Left ventricle myocardium inferior (tissue), 1 donor: ENCODE results near the gene AP2S1. TPM values are rescaled to one million over a fixed set of nuclear protein-coding genes. Genes with fewer than 3 reads are reported as not detected.

ENCODE experiments used
- DNase-seq: peaks from one replicate; pipeline ENCODE4 v3.0.0-alpha.2; 2020
- H3K27ac ChIP-seq: fragments of 200-600 bp; replicated peaks from 2 replicates; pipeline ENCODE4 v1.8.0; 2021
- H3K27me3 ChIP-seq: fragments of 200-600 bp; 2 replicates; pipeline ENCODE4 v1.8.0; 2021; ENCODE audit warnings: low read depth
- H3K36me3 ChIP-seq: fragments of 200-600 bp; 2 replicates; pipeline ENCODE4 v1.8.0; 2021
- H3K4me1 ChIP-seq: fragments of 200-600 bp; 2 replicates; pipeline ENCODE4 v1.8.0; 2021
- H3K4me3 ChIP-seq: fragments of 200-600 bp; 2 replicates; pipeline ENCODE4 v1.8.0; 2021; ENCODE audit warnings: mild to moderate bottlenecking, moderate library complexity
- H3K9me3 ChIP-seq: fragments of 200-600 bp; replicated peaks from 2 replicates; pipeline ENCODE4 v1.8.0; 2021
- CTCF ChIP-seq: fragments of 200-600 bp; IDR thresholded peaks from 2 replicates; pipeline ENCODE4 v1.8.0; 2021; ENCODE audit warnings: antibody characterized with exemption, mild to moderate bottlenecking, borderline replicate concordance
- intact Hi-C: fragments of 100-400 bp; cut with micrococcal nuclease; formaldehyde crosslinking; loops from one replicate; pipeline ENCODE4 v1.11.0; 2022
- total RNA-seq: library from RNA; stranded (reverse); fragmentation: NEBNext Ultra II Directional; extraction: Animal tissue kit (Norgen Biotek cat#: 25700); gene quantifications from one replicate; pipeline ENCODE4 v1.2.1, GENCODE V29; 2021
- donor health status: DM: no; HTN: yes; CAD: no; lungs with severe emphysema.

Gene AP2S1
- total RNA-seq, 1 donor from 2014 or later = 87.3 TPM

- no peak for DNase-seq
- Histone ChIP-seq H3K36me3 (peaks cover 42% of the 10 kb centered on the region), H3K4me3 (no peak overlapping the region), H3K9me3 (no peaks in the 10 kb centered on the region), H3K27ac (no peak overlapping the region), H3K27me3 (no peaks in the 10 kb centered on the region), H3K4me1 (peaks cover 31% of the 10 kb centered on the region)
- TF ChIP-seq CTCF = no peak
- intact Hi-C loops = loop anchor here (5.0 kb wide), 1 partner anchor 87 kb away; no protein-coding TSS in a partner anchor
These were observed 6.6 kb downstream of the AP2S1 start for GRCh38 chr19:46844067-46844489.

- Histone ChIP-seq H3K27me3 (no peaks in the 10 kb centered on the region), H3K4me3 (no peak overlapping the region), H3K4me1 (peaks cover 26% of the 10 kb centered on the region), H3K36me3 (peaks cover 55% of the 10 kb centered on the region), H3K27ac (no peak overlapping the region), H3K9me3 (no peaks in the 10 kb centered on the region)
- DNase-seq = no peak
- intact Hi-C loops = loop anchor here (5.0 kb wide), 1 partner anchor 85 kb away; no protein-coding TSS in a partner anchor
- TF ChIP-seq CTCF = no peak
These were observed 7.9 kb downstream of the AP2S1 start for GRCh38 chr19:46842791-46843190.

- peak overlapping the region; percentile 70 for H3K27ac ChIP-seq
- H3K36me3 ChIP-seq = peaks cover 63% of the 10 kb centered on the region
- H3K4me3 ChIP-seq = no peak overlapping the region
- TF ChIP-seq CTCF = no peak
- peak; percentile 77 for DNase-seq
- peaks cover 29% of the 10 kb centered on the region for H3K4me1 ChIP-seq
- H3K27me3 ChIP-seq = no peaks in the 10 kb centered on the region
- intact Hi-C loops = loop anchor here (5.0 kb wide), 1 partner anchor 84 kb away; no protein-coding TSS in a partner anchor
- no peaks in the 10 kb centered on the region for H3K9me3 ChIP-seq
These were observed 9.1 kb downstream of the AP2S1 start for GRCh38 chr19:46841458-46842083.

- Histone ChIP-seq H3K9me3 (no peaks in the 10 kb centered on the region), H3K27ac (peak overlapping the region; percentile 70), H3K27me3 (no peaks in the 10 kb centered on the region), H3K4me3 (no peak overlapping the region), H3K36me3 (peaks cover 57% of the 10 kb centered on the region), H3K4me1 (peaks cover 33% of the 10 kb centered on the region)
- intact Hi-C loops = loop anchor here (5.0 kb wide), 1 partner anchor 83 kb away; no protein-coding TSS in a partner anchor
- TF ChIP-seq CTCF = peak; percentile 84
- DNase-seq = no peak
These were observed 10.1 kb downstream of the AP2S1 start for GRCh38 chr19:46840498-46840942.

- DNase-seq = no peak
- TF ChIP-seq CTCF = no peak
- Histone ChIP-seq H3K27ac (peak overlapping the region; percentile 70), H3K4me1 (peaks cover 33% of the 10 kb centered on the region), H3K4me3 (no peak overlapping the region), H3K27me3 (no peaks in the 10 kb centered on the region), H3K36me3 (peaks cover 51% of the 10 kb centered on the region), H3K9me3 (no peaks in the 10 kb centered on the region)
- intact Hi-C loops = loop anchor here (5.0 kb wide), 1 partner anchor 83 kb away; no protein-coding TSS in a partner anchor
These were observed 10.7 kb downstream of the AP2S1 start for GRCh38 chr19:46839752-46840497.
